ENCODE data around the gene SMAD3.
"Not testable (repeated sequence)": the region's sequence is repeated elsewhere in the genome, so short reads cannot be mapped to it uniquely, and the experiment has no call there.

The SMAD3 gene

GRCh38 chr15:67065531-67066005, at the start of gene SMAD3:
SMAD3 (plus strand) TSS chr15:67065602; CDS start chr15:67066155, 553 bp downstream.
- H3K27ac ChIP-seq, result peak within 1 kb of the TSS; percentile 76
- TF ChIP-seq CTCF (conservative IDR thresholded peaks at IDR 0.05), result no peak

GRCh38 chr15:67017311-67017710, 48.1 kb upstream of the SMAD3 start:
- H3K27ac ChIP-seq, result no peak overlapping the region
- TF ChIP-seq CTCF (conservative IDR thresholded peaks at IDR 0.05), result no peak

- no peak for TF ChIP-seq CTCF (conservative IDR thresholded peaks at IDR 0.05)
- H3K27ac ChIP-seq, result no peak overlapping the region
Measured at GRCh38 chr15:67018026-67018425, 47.4 kb upstream of the SMAD3 start.

GRCh38 chr15:67018441-67018840, 47.0 kb upstream of the SMAD3 start:
- TF ChIP-seq CTCF (conservative IDR thresholded peaks at IDR 0.05), result no peak
- H3K27ac ChIP-seq, result no peak overlapping the region

- no peak overlapping the region for H3K27ac ChIP-seq
- TF ChIP-seq CTCF (conservative IDR thresholded peaks at IDR 0.05), result no peak
Measured at GRCh38 chr15:67019069-67019468, 46.3 kb upstream of the SMAD3 start.

- TF ChIP-seq CTCF (conservative IDR thresholded peaks at IDR 0.05), result no peak
- no peak overlapping the region for H3K27ac ChIP-seq
Measured at GRCh38 chr15:67019884-67020520, 45.4 kb upstream of the SMAD3 start.

- H3K27ac ChIP-seq, result not testable (repeated sequence)
Measured at GRCh38 chr15:67020668-67021067, 44.7 kb upstream of the SMAD3 start.

- TF ChIP-seq CTCF (conservative IDR thresholded peaks at IDR 0.05), result no peak
- H3K27ac ChIP-seq, result peak overlapping the region; percentile 14
Measured at GRCh38 chr15:67021455-67021854, 43.9 kb upstream of the SMAD3 start.

All from VCaP (cell line).